ENCODE data around the gene RPS29. TPM values are rescaled to one million over a fixed set of nuclear protein-coding genes. Genes with fewer than 3 reads are reported as not detected.
"Not testable (repeated sequence)": the region's sequence is repeated elsewhere in the genome, so short reads cannot be mapped to it uniquely, and the experiment has no call there.

RPS29 gene
- total RNA-seq (2014; rRNA removed; shearing (Covaris generic)), result 3,253 and 9,545 TPM in 2 replicates

DNA sequence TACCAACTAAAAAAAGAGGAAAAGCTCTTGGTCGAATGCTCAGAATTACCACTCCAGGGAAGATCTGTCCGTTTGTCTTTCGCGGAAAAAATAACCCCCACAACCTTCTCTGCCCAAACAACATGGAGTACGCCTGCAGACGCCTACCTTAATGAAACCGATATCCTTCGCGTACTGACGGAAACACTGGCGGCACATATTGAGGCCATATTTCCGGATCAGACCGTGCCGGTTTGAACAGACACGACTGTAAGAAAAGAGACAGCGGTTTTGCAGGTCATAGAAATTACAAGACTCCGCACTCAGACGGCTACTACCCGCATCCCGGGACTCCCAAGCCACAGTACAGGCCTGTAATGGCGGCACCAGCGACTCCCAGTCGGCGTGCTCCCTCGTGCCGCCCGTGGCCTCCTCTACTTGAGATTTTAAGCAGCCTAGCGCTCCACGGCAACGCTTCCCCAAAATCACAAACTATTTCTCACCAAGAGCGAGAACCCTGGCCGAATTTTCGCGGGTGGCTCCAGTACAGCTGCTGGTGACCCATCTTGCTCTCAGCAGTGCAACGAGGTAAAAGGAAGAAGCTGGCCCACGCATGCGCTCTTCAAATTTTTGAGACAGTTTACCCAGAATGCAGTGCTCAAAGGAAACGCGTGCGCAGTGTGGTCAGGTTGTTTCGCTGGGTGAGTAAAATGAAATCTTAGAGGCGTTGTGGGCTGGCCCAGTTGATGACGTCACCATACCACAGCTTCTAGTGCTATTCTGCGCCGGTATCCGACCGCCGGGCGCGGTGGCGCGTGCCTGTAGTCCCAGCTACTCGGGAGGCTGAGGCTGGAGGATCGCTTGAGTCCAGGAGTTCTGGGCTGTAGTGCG lies at the start of gene RPS29:
RPS29 (minus strand) TSS at position 578 of the 870 bp plus-strand sequence; CDS start at position 544, 34 bp downstream.
- DNase-seq (ENCODE audit: low read depth), result peak; percentile 98

DNA sequence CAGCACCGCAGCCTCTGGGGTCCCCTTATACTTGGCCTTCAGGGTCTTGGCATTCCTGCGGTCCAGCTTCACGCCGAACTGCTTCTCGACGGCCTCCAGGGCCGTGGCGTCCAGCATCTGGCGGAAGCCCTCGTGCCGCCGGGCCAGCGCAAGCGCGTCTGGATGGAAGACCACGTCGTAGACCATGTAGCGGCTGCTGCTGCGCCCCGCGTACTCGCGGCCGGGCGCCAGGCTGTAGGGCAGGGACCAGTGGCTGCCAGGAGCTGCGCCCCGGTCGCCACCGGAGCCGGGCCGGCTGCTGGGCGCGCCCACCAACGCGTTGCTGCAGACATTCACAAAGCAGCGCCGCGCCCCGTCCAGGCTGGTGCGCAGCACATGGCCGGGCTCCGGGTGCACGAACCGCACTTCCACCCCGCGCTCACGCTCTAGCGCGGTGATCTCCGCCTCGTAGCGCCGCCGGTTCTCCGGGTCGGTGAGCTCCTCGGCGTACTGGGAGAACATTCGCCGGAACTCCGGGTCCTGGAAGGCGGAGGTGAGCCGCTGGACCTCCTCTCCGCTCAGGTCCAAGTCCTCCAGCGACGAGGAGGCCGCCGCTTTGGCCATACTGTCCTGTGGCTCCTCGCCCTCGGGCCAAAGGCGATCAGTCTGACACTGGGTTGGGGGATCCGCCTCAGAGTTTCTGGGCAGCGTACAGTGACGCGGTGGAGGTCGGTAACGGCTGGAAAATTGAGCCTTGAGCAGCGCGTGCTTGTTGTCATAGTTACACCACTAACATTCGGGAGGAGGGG lies 48.6 kb upstream of the RPS29 start, which contains the start of gene DNAAF2:
DNAAF2 (minus strand) TSS at position 698 of the 788 bp plus-strand sequence; CDS start at position 603, 95 bp downstream.
- DNase-seq (ENCODE audit: low read depth), result peak; percentile 78

DNA sequence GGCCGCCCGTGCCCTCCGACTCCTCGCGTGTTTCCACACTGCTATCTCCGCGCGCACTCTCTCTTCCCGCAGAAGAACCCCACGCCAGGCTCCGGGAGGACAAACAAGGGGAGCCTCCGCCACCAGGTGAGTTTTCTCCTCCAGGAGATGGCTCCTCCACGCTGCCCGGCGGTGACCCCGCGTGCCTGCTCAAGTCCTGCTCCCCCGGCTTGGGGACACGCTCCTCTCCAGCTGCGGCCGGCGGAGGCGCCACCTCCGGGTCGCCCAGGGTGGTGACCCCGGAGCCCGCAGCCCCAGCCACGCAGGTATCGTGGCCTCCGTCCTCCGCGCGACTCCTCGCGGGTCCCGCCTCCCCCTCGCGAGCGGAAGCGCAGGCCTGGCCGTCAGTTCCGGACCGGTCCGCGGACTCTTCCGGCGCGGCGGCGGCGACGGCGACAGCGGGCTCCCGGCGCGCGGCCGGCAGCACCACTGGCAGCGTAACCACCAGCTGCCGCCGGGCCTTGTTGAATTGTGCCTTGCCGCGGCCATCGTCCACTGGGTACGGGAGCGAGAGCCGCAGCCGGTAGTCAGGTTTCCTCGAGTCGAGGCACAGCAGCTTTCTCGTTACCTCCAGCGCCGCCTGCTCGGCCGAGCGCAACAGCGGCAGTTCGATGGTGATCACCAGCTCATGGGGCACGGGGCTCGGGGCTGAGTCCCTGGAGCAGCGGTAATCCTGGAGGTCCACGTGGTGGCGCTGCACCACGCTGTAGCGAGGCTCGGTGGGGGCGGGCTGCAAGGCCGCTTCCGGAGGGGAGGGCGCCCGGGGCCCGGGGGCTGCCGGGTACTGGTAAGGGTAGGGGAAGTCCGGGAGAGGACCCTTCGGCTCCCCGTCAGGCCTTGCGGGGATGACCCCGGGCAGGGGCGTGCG lies 47.7 kb upstream of the RPS29 start:
- DNase-seq (ENCODE audit: low read depth), result peak; percentile 91

DNA sequence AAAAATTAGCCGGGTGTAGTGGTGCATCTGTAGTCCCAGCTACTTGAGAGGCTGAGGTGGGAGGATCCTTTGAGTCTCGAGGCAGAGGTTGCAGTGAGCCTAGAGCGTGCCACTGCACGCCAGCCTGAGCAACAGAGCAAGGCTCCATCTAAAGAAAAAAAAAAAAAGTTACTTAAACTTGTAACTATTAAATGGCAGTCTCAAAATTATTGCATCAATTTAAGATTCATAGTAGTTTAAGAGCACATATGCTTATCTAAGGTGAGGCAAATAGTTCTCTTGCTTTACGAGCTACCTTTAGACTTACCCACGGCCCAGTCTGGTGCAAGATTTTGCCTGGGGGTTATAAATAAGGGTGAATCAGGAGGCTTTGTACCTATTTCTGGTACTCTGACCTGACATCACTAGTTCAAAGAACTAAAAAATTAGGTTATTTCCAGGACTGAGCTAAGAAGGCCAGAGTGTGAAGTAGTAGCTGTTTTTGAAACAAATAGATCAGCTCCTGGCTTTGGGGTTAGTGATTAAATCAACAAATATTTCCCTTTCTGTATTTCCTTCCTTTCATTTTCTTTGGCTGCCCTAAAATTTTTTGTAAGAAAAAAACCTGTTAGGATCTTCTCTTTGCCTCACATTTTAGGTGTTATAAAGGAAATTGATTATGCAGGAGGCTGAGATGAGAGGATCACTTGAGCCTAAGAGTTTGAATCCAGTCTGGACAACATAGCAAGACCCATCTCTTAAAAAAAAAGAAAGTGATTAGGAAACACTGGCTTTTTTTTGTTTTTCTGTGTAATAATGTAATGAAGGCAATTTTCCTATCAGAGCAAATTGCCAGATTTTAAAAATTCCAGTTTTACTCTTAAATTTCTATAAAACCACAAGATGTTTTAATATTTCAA lies 38.0 kb upstream of the RPS29 start:
- DNase-seq (ENCODE audit: low read depth), result peak; percentile 59

DNA sequence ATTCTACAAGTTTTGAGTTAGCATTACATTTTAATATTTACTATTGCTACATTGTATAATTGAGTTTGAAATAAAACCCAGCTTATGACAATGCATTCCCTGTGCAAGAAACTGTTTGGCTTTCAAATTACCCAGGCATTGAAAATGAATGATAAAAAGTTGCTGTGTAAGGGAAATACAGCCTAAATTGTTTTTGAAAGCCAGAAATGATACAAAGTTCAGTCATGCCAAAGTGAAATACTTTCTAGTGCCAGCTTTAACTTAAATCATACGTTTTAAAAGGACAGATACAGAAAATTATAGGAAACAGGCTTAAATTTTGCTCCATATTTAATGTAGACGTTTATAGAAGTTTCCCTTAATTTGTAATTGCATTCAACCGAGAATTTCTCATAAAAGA lies 37.2 kb upstream of the RPS29 start:
- no peak for DNase-seq (ENCODE audit: low read depth)

DNA sequence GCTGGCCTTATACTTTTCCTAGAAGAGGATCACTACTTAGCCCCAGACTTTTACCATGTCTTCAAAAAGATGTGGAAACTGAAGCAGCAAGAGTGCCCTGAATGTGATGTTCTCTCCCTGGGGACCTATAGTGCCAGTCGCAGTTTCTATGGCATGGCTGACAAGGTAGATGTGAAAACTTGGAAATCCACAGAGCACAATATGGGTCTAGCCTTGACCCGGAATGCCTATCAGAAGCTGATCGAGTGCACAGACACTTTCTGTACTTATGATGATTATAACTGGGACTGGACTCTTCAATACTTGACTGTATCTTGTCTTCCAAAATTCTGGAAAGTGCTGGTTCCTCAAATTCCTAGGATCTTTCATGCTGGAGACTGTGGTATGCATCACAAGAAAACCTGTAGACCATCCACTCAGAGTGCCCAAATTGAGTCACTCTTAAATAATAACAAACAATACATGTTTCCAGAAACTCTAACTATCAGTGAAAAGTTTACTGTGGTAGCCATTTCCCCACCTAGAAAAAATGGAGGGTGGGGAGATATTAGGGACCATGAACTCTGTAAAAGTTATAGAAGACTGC lies 35.9 kb upstream of the RPS29 start:
- DNase-seq (ENCODE audit: low read depth), result no peak

DNA sequence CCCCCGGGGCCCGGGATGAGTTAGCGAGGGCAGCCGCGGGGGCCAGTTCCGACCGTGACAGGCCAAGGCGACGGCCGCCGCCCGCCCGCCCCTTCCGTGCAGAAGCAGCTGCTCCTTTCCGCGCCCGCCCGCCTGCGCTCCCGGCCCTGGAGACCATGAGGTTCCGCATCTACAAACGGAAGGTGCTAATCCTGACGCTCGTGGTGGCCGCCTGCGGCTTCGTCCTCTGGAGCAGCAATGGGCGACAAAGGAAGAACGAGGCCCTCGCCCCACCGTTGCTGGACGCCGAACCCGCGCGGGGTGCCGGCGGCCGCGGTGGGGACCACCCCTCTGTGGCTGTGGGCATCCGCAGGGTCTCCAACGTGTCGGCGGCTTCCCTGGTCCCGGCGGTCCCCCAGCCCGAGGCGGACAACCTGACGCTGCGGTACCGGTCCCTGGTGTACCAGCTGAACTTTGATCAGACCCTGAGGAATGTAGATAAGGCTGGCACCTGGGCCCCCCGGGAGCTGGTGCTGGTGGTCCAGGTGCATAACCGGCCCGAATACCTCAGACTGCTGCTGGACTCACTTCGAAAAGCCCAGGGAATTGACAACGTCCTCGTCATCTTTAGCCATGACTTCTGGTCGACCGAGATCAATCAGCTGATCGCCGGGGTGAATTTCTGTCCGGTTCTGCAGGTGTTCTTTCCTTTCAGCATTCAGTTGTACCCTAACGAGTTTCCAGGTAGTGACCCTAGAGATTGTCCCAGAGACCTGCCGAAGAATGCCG lies 35.1 kb upstream of the RPS29 start:
- peak; percentile 68 for DNase-seq (ENCODE audit: low read depth)

DNA sequence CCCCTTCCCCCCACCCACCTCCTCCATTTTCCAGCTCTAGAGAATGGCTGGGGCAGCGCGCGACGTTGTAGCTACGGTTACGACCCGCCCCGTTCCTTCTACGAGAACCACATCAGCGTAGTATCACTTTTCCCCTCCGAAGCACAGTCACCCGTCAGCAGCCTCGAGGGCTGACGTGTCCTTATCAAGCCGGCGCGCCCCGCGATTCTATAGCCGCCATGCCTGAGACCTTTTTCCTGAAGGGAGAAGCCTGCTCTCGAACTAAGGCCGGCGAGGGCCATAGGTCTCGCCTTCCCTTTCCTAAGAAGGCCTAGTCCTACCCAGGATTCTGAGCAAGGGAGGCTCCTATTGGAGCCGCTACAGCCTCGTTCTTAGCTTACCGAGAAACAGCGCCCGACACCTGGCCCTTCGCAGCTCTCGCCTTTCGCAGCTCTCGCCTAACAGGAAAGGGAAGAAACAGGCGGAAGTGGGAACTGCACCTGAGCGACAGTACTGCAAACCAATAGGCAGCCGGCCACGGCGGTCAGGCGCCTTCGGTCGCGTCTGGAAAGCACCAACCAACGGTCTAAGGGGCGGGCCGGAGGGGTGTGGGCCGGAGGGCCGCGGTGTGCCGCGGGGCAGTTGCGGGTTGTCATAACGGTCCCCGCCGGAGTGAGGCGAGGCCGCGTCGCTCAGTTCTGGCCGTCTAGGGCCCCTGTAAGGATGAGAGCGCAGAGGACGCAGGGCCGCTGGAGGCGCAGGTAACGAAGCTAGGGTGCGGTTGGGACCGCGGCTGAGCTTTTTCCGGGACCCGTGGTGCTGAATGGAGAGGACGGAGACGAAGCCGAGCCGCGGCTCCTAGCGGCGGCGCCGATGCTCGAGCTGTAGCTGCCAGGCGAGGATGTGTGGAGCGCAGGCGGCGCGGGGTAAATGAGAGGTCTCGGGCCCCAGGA lies 34.3 kb upstream of the RPS29 start, which contains the start of the genes MGAT2 and RPL36AL:
MGAT2 (plus strand) TSS at position 618 of the 932 bp plus-strand sequence. CDS start 470 bp downstream, outside the sequence.
RPL36AL (minus strand) TSS at position 445 of the 932 bp plus-strand sequence. CDS start 1,522 bp downstream, outside the sequence.
- DNase-seq (ENCODE audit: low read depth), result peak; percentile 98

DNA sequence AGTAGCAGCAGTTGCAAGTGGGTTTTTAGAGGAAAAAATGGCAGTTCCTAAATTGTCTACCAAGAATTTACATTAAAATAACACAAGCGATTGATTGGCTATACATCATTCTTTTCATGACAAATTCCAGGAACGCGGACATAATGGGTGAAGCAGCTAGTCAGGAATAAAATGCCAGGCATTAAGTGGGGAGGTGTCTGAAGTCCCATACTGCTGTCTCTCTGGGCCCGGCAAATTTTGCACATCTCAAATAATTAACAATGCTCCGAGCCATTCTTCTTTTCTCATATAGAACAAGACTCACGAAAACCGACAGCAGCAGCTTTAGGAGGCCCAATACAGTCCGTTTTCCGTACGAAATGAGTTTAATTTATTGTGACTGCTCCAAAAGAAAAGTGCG lies 33.5 kb upstream of the RPS29 start:
- DNase-seq (ENCODE audit: low read depth), result no peak

DNA sequence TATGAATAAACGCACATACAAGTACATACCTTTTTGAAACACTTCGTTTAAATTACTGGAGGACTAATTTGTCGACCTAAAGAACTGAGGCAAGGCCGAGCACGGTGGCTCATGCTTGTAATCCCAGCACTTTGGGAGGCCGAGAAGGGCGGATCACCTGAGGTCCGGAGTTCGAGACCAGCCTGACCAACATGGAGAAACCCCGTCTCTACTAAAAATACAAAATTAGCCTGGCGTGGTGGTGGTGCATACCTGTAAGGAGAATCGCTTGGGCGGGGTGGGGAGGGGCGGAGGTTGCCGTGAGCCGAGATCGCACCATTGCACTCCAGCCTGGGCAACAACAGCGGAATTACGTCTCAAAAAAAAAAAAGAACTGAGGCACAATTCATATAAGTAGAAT lies 33.1 kb upstream of the RPS29 start:
- DNase-seq (ENCODE audit: low read depth), result not testable (repeated sequence)

DNA sequence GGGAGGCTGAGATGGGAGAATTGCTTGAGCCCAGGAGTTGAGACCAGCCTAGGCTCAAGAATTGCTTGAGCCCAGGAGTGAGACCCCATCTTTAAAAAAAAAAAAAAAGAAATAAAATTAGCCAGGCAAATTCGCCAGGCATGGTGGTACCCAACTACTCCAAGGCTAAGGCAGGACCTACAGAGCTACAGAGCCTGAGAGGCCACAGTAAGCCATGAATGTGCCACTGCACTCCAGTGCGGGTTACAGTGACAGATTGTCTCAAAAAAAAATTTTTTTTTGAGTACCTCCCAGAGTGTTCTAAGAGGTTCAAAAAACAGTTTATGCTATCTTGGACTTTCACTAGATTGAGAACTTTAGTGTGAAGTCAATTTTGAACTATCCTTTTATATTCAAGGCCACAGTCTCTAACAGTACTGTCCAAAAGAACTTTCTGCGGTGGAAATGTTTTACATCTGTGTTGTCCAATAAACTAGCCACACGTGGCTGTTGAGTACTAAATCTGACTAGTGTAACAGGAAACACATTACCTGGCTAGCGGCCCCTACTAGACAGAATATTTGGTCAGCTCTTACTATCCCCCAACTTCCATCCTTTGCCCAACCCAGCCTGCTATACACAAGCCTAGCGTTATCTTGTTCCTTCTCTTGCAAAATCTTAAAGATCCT lies 31.8 kb upstream of the RPS29 start:
- DNase-seq (ENCODE audit: low read depth), result no peak

DNA sequence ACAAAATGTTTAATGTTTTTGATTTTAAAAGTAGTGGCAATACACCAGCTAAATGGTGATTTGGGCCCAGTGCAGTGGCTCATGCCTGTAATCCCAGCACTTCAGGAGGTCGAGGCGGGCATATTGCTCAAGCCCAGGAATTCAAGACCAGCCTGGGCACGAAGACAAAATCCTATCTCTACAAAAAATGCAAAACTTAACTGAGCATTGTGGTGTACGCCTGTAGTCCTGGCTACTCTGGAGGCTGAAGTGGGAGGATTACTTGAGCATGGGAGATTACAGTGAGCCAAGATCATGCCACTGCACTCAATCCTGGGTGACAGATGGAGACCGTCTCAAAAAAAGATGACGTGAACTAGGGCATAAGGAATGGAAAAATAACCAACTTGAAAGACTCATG lies 29.6 kb upstream of the RPS29 start:
- no peak for DNase-seq (ENCODE audit: low read depth)

DNA sequence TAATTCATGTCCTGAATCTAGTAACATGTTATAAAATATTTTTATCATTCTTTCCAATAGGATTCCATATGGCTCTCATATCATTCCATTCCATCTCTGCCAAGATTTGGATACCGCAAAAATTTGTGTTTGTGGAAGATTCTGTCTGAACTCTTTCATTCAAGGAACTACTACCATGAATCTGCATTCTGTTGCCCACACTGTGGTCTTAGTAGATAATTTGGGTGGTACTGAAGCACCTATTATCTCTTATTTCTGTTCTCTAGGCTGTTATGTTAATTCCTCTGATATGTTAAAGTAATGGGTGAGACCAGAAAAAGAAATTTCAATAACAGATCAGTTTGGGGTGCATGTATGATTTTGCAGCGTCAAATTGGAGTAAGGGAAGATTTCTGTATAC lies 28.0 kb upstream of the RPS29 start:
- no peak for DNase-seq (ENCODE audit: low read depth)

DNA sequence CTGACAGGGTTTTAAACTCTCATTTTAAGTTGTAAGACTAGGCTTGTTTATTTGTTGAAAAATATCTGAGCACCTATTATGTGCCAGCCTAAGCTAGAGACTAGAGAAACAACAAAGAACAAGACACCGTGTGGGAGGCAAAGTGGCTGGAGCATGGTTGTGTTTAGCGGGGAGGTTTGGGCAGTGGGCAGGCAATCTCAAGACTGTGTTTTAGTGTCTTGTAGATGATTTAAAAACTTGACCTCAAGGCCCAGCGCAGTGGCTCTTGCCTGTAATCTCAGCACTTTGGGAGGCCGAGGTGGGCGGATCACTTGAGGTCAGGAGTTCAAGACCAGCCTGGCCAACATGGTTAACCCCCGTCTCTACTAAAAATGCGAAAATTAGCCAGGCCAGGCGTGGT lies 26.5 kb upstream of the RPS29 start:
- no peak for DNase-seq (ENCODE audit: low read depth)

DNA sequence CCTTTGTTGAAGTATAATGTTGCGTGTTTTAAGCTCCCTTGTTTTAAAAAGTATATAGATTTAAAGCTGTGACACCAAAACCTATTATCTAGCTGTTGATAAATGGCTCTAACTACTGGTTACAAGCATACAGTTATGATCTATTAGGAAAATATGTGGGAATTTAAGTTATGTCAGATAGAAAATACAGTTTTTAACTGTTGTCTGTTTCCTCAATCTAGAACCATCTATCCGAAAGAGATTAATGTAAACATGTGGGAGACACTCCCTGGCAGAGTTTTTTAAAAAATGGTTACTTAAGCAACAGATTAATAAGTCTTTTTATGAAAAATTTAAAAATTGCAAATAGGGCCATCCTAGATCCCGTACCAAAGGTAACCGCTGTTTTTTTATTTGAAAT lies 26.1 kb upstream of the RPS29 start:
- no peak for DNase-seq (ENCODE audit: low read depth)

DNA sequence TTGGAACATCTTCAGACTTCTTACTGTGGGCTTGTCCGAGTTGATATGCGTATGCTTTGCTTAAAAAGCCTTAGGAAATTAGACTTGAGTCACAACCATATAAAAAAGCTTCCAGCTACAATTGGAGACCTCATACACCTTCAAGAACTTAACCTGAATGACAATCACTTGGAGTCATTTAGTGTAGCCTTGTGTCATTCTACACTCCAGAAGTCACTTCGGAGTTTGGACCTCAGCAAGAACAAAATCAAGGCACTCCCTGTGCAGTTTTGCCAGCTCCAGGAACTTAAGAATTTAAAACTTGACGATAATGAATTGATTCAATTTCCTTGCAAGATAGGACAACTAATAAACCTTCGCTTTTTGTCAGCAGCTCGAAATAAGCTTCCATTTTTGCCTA lies 21.4 kb upstream of the RPS29 start:
- DNase-seq (ENCODE audit: low read depth), result no peak

Measured in M059J (cell line).